Skeletal muscle satellite cell (primary cell): Measurements from ENCODE around the gene SLC4A1AP.
"Not testable (repeated sequence)": the region's sequence is repeated elsewhere in the genome, so short reads cannot be mapped to it uniquely, and the experiment has no call there.

Experiments
- H3K27me3 ChIP-seq: 2 replicates; pipeline ENCODE4 v1.7.0; 2013; ENCODE audit warnings: low read length; ENCODE audit not compliant: control insufficient read depth, insufficient read depth
- H3K36me3 ChIP-seq: 2 replicates; pipeline ENCODE4 v1.7.0; 2013; ENCODE audit warnings: mild to moderate bottlenecking, control low read depth, low read length; ENCODE audit not compliant: insufficient read depth
- H3K4me1 ChIP-seq: 2 replicates; pipeline ENCODE4 v1.7.0; 2013; ENCODE audit warnings: low read length; ENCODE audit not compliant: control insufficient read depth, insufficient read depth
- H3K4me2 ChIP-seq: 2 replicates; pipeline ENCODE4 v1.7.0; 2013; ENCODE audit warnings: mild to moderate bottlenecking, low read length
- H3K4me3 ChIP-seq: 2 replicates; pipeline ENCODE4 v1.7.0; 2013; ENCODE audit warnings: low read length
- H3K9ac ChIP-seq: 2 replicates; pipeline ENCODE4 v1.7.0; 2013; ENCODE audit warnings: mild to moderate bottlenecking, low read depth, low read length, moderate library complexity
- H3K9me3 ChIP-seq: replicated peaks from 2 replicates; pipeline ENCODE4 v1.7.0; 2013; ENCODE audit warnings: mild to moderate bottlenecking, control low read depth, low read length

Gene SLC4A1AP

DNA sequence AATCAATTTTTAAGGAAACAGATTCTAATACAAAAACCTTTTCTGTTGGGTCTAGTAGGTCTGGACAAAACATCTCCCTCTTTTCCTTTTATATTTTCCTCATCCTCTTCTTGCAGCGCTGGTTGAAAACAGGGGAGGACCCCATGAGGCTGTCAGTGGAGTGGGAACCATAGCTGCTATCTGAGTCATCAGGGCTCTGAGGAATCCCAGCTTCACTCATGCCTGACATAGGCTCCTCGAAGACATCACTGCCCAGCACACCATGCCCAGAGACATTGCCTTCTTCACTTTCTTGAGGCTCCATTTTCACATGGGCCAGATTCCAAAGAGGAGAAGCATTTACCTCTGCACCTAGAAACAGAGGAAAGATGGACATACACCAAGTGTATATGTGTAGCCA is 10.3 kb upstream of the SLC4A1AP start:
- Histone ChIP-seq H3K27me3 (no peaks in the 10 kb centered on the region), H3K4me3 (no peak overlapping the region), H3K9ac (no peak overlapping the region), H3K4me2 (no peak overlapping the region), H3K4me1 (peaks cover 3% of the 10 kb centered on the region), H3K9me3 (no peaks in the 10 kb centered on the region), H3K36me3 (peaks cover 74% of the 10 kb centered on the region)

DNA sequence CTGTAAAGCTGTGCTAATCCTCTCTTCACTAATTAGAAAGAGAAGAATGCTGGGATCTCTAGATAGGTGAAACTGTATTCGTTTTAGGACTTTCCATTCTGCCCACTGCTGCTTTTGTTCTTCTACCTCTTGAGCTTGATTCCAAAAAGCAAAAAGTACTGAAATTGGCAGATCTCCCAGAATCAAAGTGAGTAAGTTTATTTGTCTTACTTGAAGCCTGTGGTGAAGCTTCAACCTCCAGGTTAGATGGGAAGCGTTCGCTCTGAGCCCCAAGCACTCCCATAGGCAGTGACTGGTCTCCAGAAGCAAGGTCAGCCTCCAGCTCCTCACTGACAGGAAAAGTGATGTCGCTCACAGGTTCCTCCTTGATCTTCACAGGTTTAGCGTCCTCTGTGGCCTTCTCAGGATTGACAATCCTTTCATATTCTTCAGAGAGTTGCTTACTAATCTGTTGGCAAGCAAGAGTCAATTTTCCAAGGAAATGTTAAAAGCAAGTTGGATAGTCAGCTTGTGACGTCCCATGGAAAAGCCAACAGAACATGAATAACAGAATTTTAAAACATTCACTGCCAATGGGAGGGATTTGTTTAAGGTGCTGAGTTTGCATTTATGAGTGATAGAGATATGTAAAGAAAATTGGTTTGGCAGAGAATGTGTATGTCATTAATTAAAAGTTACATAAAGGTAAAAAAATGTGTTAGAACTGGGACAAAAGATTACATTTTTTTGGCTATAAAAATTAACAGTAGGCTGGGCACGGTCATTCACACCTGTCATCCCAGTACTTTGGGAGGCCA is 8.3 kb upstream of the SLC4A1AP start:
- Histone ChIP-seq H3K4me2 (no peak overlapping the region), H3K9ac (no peak overlapping the region), H3K9me3 (no peaks in the 10 kb centered on the region), H3K27me3 (no peaks in the 10 kb centered on the region), H3K4me1 (peaks cover 3% of the 10 kb centered on the region), H3K4me3 (no peak overlapping the region), H3K36me3 (peaks cover 68% of the 10 kb centered on the region)

DNA sequence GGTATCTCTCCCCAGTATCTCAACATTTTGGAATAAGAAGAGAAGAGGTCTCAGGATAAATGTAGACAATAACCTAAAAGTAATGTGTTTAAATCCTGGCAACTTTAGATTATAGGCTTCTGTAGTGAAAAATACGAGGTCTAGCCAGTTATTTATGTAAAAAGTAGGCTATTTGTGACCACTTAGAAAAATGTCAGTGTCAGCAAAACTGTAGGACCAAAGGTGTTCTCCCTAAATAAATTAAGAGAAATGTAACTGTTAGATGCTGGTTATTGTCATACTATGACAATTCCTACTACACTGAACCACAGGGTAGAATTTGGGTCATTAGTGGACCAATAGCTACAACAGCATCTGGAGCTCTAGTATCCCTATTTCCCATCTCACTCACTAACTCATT is 2.3 kb upstream of the SLC4A1AP start:
- no peaks in the 10 kb centered on the region for H3K9me3 ChIP-seq
- H3K9ac ChIP-seq, result no peak overlapping the region
- H3K4me1 ChIP-seq, result peaks cover 12% of the 10 kb centered on the region
- no peaks in the 10 kb centered on the region for H3K27me3 ChIP-seq
- peaks cover 38% of the 10 kb centered on the region for H3K36me3 ChIP-seq
- no peak overlapping the region for H3K4me2 ChIP-seq
- no peak overlapping the region for H3K4me3 ChIP-seq

DNA sequence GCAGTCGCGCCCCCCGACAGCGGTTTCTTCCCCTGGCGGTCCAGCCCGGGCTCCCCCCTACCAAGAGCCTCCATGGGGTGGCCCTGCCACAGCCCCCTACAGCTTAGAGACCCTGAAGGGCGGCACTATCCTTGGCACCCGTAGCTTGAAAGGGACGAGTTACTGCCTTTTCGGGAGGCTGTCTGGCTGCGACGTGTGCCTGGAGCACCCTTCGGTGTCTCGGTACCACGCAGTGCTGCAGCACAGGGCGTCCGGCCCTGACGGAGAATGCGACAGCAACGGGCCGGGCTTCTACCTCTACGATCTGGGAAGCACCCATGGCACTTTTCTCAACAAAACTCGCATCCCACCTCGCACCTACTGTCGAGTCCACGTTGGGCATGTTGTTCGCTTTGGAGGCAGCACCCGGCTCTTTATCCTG is 475 bp downstream of the SLC4A1AP start:
- Histone ChIP-seq H3K36me3 (peaks cover 33% of the 10 kb centered on the region), H3K4me3 (peak overlapping the region; percentile 88), H3K9me3 (no peaks in the 10 kb centered on the region)

DNA sequence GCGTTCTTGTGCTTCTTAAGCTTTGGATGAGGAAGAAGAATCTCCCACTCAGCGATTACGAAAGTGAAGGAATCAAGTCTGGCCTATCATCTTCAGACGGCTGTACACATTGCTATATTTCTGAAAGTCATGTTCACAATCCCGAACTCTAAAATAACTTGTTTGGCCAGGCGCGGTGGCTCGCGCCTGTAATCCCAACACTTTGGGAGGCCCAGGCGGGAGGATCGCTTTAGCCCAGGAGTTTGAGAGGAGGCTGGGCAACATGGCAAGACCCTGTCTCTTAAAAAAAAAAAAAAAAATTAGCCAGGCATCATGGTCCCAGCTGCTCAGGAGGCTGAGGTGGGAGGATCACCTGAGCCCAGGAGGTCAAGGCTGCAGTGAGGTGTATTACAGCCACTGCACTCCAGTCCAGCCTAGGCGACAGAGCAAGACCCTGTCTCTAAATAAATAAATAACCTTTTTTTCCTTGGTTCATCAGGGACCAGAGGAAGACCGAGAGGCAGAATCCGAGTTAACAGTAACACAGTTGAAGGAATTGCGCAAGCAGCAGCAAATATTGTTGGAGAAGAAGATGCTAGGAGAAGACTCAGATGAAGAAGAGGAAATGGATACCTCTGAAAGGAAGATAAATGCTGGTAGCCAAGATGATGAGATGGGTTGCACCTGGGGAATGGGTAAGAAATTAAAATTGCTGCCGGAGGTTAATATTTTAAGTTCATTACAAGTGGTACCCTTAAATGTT is 1.1 kb downstream of the SLC4A1AP start:
- peak overlapping the region; percentile 89 for H3K9ac ChIP-seq
- H3K4me3 ChIP-seq, result peak overlapping the region; percentile 88
- H3K9me3 ChIP-seq, result no peaks in the 10 kb centered on the region
- no peaks in the 10 kb centered on the region for H3K27me3 ChIP-seq
- peak overlapping the region; percentile 80 for H3K4me2 ChIP-seq
- peaks cover 36% of the 10 kb centered on the region for H3K36me3 ChIP-seq
- peaks cover 12% of the 10 kb centered on the region for H3K4me1 ChIP-seq

More for the DNA sequence above, 475 bp downstream of the SLC4A1AP start:
- Histone ChIP-seq H3K9ac (peak overlapping the region; percentile 89), H3K4me2 (peak overlapping the region; percentile 80), H3K4me1 (peaks cover 12% of the 10 kb centered on the region), H3K27me3 (no peaks in the 10 kb centered on the region)

DNA sequence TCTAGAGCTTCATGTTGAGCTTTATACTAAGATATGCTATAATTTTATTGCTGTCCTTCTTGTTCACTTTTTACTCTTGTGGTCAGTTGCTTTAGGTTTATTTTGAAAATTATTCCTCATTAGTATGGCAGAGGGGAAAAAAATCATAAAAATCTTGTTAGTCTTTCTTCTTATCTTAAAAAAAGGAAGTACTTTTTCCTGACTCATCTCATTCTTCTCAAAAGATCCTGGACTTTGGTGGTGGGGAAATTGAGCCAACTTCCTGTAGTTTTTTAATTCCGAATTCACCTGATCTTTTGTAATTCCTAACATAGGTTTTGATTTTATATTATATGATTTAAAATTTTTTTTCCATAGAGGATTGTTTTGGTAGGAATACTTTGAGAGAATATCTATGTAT is 3.8 kb downstream of the SLC4A1AP start:
- H3K36me3 ChIP-seq, result peaks cover 22% of the 10 kb centered on the region
- no peak overlapping the region for H3K4me2 ChIP-seq
- H3K27me3 ChIP-seq, result no peaks in the 10 kb centered on the region
- H3K9ac ChIP-seq, result no peak overlapping the region
- H3K9me3 ChIP-seq, result no peaks in the 10 kb centered on the region
- peaks cover 11% of the 10 kb centered on the region for H3K4me1 ChIP-seq
- no peak overlapping the region for H3K4me3 ChIP-seq

DNA sequence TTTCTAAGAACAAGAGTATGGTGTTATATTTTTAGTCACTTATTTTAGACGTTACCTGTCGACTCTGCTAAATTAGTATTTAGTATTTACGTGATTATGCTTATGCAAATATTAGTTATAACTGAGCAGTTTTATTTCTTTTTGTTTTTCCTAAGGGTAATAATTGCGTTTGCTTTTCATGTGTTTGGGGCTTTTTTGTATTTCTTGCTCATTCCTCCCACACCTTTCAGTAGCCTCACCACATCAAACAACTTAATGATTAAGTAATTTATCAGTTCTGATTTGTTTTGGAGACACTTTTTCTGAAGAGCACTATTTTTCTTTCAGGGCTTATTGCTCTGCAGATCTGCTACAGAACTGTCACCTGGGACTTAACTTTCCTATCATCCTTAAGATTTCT is 7.5 kb downstream of the SLC4A1AP start:
- Histone ChIP-seq H3K4me2 (no peak overlapping the region), H3K4me3 (no peak overlapping the region), H3K9ac (no peak overlapping the region), H3K36me3 (peaks cover 41% of the 10 kb centered on the region), H3K4me1 (no peaks in the 10 kb centered on the region), H3K27me3 (no peaks in the 10 kb centered on the region), H3K9me3 (no peaks in the 10 kb centered on the region)

DNA sequence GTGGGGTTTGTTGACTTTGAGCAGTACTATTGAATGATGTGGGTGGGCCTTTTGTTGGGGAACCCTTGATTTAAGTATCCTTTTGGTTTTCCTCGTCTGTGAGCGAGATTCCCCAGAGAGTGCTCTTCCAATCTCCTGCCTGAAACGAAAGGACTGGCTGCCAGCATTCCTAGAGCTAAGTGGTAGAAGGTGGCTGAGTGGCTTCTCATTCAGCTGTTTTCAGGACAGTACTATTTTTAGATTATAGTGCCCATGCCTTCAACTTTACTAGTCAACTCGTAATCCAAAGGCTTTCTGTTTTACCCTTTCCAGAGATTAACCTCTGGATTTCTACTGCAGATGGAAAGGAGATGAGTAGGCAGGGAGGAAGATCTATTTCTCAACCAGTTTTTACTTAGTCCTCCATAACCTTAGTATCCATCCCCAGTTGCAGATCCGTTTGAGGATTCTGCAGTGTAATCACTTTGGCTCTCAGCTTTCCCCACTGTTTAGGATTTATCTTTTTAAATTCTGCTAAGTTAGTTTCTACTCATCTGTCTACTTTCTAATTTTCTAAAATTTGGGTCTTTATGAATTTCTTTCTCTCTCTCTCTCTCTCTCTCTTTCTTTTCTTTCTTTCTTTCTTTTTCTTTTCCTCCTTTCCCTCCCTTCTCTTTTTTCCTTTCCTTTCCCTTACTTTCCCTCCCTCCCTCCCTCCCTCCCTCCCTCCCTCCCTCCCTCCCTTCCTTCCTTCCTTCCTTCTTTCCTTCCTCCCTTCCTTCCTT is 9.2 kb downstream of the SLC4A1AP start:
- Histone ChIP-seq H3K9ac (no peak overlapping the region), H3K36me3 (peaks cover 44% of the 10 kb centered on the region), H3K27me3 (no peaks in the 10 kb centered on the region), H3K4me2 (no peak overlapping the region), H3K4me3 (no peak overlapping the region), H3K9me3 (no peaks in the 10 kb centered on the region), H3K4me1 (no peaks in the 10 kb centered on the region)

DNA sequence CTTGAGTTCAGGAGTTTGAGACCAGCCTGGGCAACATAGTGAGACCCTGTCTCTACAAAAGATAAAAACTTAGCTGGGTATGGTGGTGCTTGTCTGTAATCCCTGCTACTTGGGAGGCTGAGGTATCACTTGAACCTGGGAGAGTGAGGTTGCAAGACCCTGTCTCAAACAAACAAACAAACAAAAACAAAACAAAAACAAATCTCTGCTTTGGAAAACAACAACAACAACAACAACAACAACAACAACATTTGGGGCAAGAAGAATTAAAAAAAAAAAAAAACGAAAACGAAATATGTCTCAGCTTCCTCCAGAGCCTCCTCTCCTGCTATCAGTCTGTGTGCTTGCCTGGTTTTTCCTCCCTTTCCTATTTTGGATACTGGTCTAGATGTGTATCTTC is 16.9 kb downstream of the SLC4A1AP start:
- peaks cover 38% of the 10 kb centered on the region for H3K36me3 ChIP-seq
- H3K27me3 ChIP-seq, result no peaks in the 10 kb centered on the region
- H3K4me1 ChIP-seq, result peaks cover 28% of the 10 kb centered on the region
- H3K4me3 ChIP-seq, result no peak overlapping the region
- H3K9me3 ChIP-seq, result no peaks in the 10 kb centered on the region
- H3K4me2 ChIP-seq, result no peak overlapping the region
- H3K9ac ChIP-seq, result no peak overlapping the region

DNA sequence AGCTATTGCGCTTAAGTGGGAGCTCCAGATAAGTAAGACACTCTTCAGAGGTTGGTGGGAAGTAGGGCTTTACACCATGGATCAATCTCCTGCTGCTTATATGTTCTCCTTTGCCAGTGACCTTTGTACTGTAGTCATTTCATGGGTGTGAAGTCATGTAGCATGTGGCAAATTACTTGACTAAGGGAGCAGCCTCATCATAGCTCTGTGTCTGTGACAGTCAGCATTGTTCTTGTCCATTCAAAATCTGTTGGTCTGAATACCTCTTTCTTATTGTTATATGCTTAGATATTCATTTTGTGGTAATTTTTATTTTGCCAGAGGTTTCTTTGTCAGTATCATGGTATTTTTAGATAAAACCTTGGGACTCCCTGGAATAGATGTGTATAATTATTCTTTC is 18.2 kb downstream of the SLC4A1AP start:
- peaks cover 38% of the 10 kb centered on the region for H3K36me3 ChIP-seq

DNA sequence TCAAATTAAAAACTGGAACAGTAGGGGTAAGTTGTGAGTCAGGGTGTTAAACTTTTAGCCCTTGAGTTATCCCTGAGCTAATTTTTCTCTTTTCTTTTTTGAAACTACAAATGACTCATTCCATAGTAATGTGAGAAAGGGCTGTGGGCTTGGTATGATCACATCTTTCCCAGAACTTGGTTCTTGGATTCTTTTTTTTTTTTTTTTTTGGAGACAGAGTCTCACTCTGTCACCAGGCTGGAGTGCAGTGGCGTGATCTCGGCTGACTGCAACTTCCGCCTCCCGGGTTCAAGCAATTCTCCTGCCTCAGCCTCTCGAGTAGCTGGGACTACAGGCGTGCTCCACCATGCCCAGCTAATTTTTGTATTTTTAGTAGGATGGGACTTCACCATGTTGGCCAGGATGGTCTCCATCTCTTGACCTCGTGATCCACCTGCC is 18.7 kb downstream of the SLC4A1AP start:
- Histone ChIP-seq H3K4me2 (peak overlapping the region; percentile 60), H3K36me3 (peaks cover 35% of the 10 kb centered on the region), H3K4me1 (peaks cover 28% of the 10 kb centered on the region), H3K9ac (peak overlapping the region; percentile 72)
- not testable (repeated sequence) for H3K9me3 ChIP-seq, H3K27me3 ChIP-seq, H3K4me3 ChIP-seq

More for the DNA sequence above, 18.2 kb downstream of the SLC4A1AP start:
- H3K4me1 ChIP-seq, result peaks cover 28% of the 10 kb centered on the region
- no peak overlapping the region for H3K4me3 ChIP-seq
- no peaks in the 10 kb centered on the region for H3K9me3 ChIP-seq
- H3K9ac ChIP-seq, result peak overlapping the region; percentile 72
- peak overlapping the region; percentile 60 for H3K4me2 ChIP-seq
- H3K27me3 ChIP-seq, result no peaks in the 10 kb centered on the region
